ENCODE data around the gene POMZP3. TPM values are rescaled to one million over a fixed set of nuclear protein-coding genes. Genes with fewer than 3 reads are reported as not detected.
"Not testable (repeated sequence)": the region's sequence is repeated elsewhere in the genome, so short reads cannot be mapped to it uniquely, and the experiment has no call there.

POMZP3 gene
- total and polyA plus RNA-seq, 4 experiments from 2014 or later = 3.2 to 21.6 (median 15.0) TPM

DNA sequence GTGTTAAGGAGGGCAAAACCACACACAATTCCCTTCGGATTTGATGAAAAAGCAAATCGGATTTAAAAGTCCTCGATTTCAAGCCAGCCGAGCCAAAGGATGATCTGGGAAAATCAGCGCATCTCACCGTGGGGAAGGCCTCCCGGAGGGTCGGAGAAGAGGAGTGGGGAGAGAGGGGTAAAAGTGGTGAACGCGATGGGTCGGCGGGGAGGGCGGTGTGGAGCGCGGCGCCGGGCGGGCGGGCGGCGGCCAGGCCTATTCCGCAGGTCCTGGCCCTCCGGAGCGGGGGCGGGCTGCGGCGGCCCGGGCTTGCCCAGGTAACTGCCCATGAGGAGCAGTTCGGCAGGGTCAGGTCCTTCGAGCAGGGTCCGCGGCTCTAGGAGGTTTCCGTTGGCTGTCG is 498 bp downstream of the POMZP3 start:
- Histone ChIP-seq H3K4me3 (ENCODE audit: low read length in 2 of 2) (peak overlapping the region in 1 of 2 donors; percentile 24), H3K27ac (ENCODE audit: low read depth, low read length) (peak overlapping the region; percentile 48)
- H3K27me3 Mint-ChIP-seq; H3K9me3 Mint-ChIP-seq; H3K27me3 ChIP-seq (ENCODE audit: insufficient read depth, low read length); intact Hi-C loops (cut with micrococcal nuclease); POLR2A ChIA-PET (ENCODE audit: partially characterized antibody); H3K9me3 ChIP-seq (ENCODE audit: control insufficient read depth in 1 of 2, low read length in 2 of 2); H3K4me1 ChIP-seq (ENCODE audit: insufficient read depth, low read length); H3K36me3 Mint-ChIP-seq; CTCF ChIA-PET (ENCODE audit: partially characterized antibody); H3K36me3 ChIP-seq (ENCODE audit: insufficient read depth, low read length): not testable (repeated sequence)
- Mint-ChIP-seq H3K27ac (peak overlapping the region; percentile 17 to 97 (median 86)), H3K4me1 (peaks cover 2 to 10% (median 5%) of the 10 kb centered on the region in 4 donors), H3K4me3 (peak overlapping the region; percentile 84 to 91 (median 88))
- DNase-seq = peak in 2 of 5 donors; percentile 10 to 31

DNA sequence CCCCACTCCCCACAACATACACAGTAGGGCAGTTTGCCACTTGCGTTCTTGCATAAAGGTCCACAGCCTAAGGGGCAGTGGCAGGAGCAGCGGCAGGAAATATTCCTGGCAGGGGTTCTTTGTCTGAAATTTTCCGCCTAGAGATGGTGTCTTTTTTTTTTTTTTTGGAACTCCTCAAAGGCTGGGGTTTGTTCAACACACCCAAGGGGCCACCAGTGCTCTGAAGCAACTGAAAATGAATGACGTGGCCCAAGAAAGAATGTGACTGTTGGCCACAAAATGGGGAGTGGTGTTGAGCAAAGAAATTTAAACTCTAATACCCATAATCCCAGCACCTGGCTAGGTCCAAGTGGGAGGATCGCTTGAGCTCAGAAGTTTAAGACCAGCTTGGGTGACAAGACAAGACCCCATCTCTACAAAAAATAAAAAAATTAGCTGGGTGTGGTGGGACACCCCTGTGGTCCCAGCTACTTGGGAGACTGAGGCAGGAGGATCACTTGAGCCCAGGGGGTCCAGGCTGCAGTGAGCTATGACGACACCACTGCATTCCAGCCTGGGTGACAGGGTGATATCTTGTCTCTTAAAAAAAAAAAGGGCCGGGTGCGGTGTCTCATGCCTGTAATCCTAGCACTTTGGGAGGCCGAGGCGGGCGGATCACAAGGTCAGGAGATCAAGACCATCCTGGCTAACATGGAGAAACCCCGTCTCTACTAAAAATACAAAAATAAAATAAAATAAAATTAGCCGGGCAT is 7.5 kb downstream of the POMZP3 start:
- CTCF ChIA-PET (ENCODE audit: partially characterized antibody); H3K27ac Mint-ChIP-seq; H3K4me1 ChIP-seq (ENCODE audit: insufficient read depth, low read length); H3K36me3 ChIP-seq (ENCODE audit: insufficient read depth, low read length); H3K4me3 Mint-ChIP-seq; H3K4me3 ChIP-seq (ENCODE audit: low read length in 2 of 2); H3K27me3 Mint-ChIP-seq; intact Hi-C loops (cut with micrococcal nuclease); H3K9me3 ChIP-seq (ENCODE audit: control insufficient read depth in 1 of 2, low read length in 2 of 2); H3K27me3 ChIP-seq (ENCODE audit: insufficient read depth, low read length); H3K9me3 Mint-ChIP-seq; DNase-seq; H3K4me1 Mint-ChIP-seq; H3K36me3 Mint-ChIP-seq; H3K27ac ChIP-seq (ENCODE audit: low read depth, low read length); POLR2A ChIA-PET (ENCODE audit: partially characterized antibody): not testable (repeated sequence)

DNA sequence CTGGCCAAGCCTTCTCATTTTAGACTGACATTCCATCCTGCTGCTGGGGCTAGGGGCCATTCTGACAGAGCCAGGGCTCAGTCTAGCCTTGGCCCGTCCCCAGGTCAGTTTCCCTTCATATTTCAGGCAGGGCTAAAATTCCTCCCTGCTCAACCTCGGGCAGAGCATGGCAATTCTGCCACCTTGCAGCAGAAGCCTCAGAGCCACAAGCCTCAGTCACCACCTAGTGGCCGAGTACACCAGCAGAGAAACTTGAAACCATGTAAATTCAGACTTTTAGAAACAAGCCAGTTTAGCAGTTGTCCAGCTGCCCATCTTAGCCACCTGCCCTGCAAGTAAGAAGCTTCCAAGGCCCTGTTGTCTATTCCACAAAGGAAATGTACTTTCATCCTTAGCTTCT is 13.3 kb downstream of the POMZP3 start:
- H3K27ac ChIP-seq (ENCODE audit: low read depth, low read length); H3K27me3 Mint-ChIP-seq; DNase-seq; H3K4me1 ChIP-seq (ENCODE audit: insufficient read depth, low read length); H3K36me3 ChIP-seq (ENCODE audit: insufficient read depth, low read length); H3K27ac Mint-ChIP-seq; H3K9me3 Mint-ChIP-seq; H3K4me3 ChIP-seq (ENCODE audit: low read length in 2 of 2); H3K27me3 ChIP-seq (ENCODE audit: insufficient read depth, low read length); H3K9me3 ChIP-seq (ENCODE audit: control insufficient read depth in 1 of 2, low read length in 2 of 2); H3K36me3 Mint-ChIP-seq; H3K4me1 Mint-ChIP-seq; CTCF ChIA-PET (ENCODE audit: partially characterized antibody); intact Hi-C loops (cut with micrococcal nuclease); POLR2A ChIA-PET (ENCODE audit: partially characterized antibody); H3K4me3 Mint-ChIP-seq: not testable (repeated sequence)

DNA sequence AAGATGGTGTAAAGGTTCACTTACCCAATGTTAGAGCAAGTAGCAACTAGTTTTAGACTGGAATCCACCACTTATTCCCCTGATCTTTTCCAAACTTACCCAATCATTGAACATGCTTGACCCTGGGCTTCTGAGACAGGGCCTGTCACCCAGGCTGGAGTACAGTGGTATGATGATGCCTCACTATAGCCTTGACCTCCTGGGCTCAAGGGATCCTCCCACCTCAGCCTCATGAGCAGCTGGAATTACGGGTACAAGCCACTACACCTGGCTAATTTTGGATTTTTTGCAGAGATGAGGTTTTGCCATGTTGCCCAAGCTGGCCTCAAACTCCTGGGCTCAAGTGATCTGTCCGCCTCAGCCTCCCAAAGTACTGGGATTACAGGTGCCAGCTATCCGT is 14.8 kb downstream of the POMZP3 start:
- H3K27ac Mint-ChIP-seq; POLR2A ChIA-PET (ENCODE audit: partially characterized antibody); H3K4me3 Mint-ChIP-seq; H3K27me3 ChIP-seq (ENCODE audit: insufficient read depth, low read length); H3K36me3 Mint-ChIP-seq; DNase-seq; H3K4me1 ChIP-seq (ENCODE audit: insufficient read depth, low read length); H3K27me3 Mint-ChIP-seq; intact Hi-C loops (cut with micrococcal nuclease); H3K4me3 ChIP-seq (ENCODE audit: low read length in 2 of 2); H3K36me3 ChIP-seq (ENCODE audit: insufficient read depth, low read length); H3K9me3 ChIP-seq (ENCODE audit: control insufficient read depth in 1 of 2, low read length in 2 of 2); H3K9me3 Mint-ChIP-seq; CTCF ChIA-PET (ENCODE audit: partially characterized antibody); H3K27ac ChIP-seq (ENCODE audit: low read depth, low read length): not testable (repeated sequence)
- peaks cover 2 to 14% (median 6%) of the 10 kb centered on the region in 4 donors for H3K4me1 Mint-ChIP-seq

DNA sequence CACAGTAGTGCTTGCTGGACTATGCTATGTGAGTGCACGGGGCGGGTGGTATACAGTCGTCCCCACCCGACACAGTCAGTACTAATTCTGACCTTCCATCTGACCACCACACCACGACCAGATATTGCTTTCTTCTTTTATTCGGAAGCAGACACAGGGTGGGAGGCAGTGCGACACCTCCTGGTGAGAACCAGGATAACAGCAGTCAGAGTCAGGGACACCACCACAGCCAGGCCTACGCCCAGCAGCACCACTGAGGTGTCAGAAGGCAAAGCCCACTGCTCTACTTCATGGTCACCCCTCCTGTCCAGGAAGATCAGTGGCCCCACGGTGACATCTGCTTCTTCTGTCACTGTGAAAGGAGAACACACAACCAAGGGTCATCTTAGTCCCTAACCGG is 17.2 kb downstream of the POMZP3 start:
- DNase-seq; H3K4me3 Mint-ChIP-seq; H3K27ac ChIP-seq (ENCODE audit: low read depth, low read length); H3K27me3 Mint-ChIP-seq; H3K27ac Mint-ChIP-seq; H3K36me3 Mint-ChIP-seq; H3K4me3 ChIP-seq (ENCODE audit: low read length in 2 of 2); H3K9me3 ChIP-seq (ENCODE audit: control insufficient read depth in 1 of 2, low read length in 2 of 2); H3K9me3 Mint-ChIP-seq; H3K36me3 ChIP-seq (ENCODE audit: insufficient read depth, low read length); POLR2A ChIA-PET (ENCODE audit: partially characterized antibody); H3K27me3 ChIP-seq (ENCODE audit: insufficient read depth, low read length); CTCF ChIA-PET (ENCODE audit: partially characterized antibody); intact Hi-C loops (cut with micrococcal nuclease): not testable (repeated sequence)
- H3K4me1 ChIP-seq (ENCODE audit: insufficient read depth, low read length) = peaks cover 14% of the 10 kb centered on the region
- peaks cover 2 to 24% (median 8%) of the 10 kb centered on the region in 4 donors for H3K4me1 Mint-ChIP-seq

DNA sequence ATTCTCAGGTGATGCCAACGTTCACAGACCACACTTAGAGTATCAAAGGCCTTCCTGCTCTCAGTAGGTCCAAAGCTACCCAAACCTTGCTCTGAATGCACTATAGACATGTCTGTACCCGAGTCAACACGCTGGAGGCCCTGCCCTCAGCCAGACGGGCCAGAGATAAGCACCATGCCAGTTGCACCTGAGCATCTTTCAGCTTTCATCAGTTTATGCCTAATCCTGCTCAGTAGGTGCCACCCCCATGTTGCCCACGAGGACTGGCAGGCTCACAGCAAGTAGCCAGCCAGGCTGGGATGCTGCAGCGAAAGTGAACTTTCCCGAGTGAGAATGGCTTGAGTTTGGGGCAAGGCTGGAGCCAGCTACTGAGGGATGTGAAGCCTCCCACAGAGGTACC is 18.6 kb downstream of the POMZP3 start:
- POLR2A ChIA-PET (ENCODE audit: partially characterized antibody); H3K27ac ChIP-seq (ENCODE audit: low read depth, low read length); CTCF ChIA-PET (ENCODE audit: partially characterized antibody); H3K27me3 Mint-ChIP-seq; H3K9me3 ChIP-seq (ENCODE audit: control insufficient read depth in 1 of 2, low read length in 2 of 2); H3K9me3 Mint-ChIP-seq; H3K4me3 ChIP-seq (ENCODE audit: low read length in 2 of 2); H3K36me3 Mint-ChIP-seq; H3K27me3 ChIP-seq (ENCODE audit: insufficient read depth, low read length); intact Hi-C loops (cut with micrococcal nuclease); H3K27ac Mint-ChIP-seq; H3K36me3 ChIP-seq (ENCODE audit: insufficient read depth, low read length); DNase-seq: not testable (repeated sequence)
- H3K4me3 Mint-ChIP-seq = peak overlapping the region in 1 of 8 donors; percentile 40
- H3K4me1 Mint-ChIP-seq = peaks cover 2 to 24% (median 8%) of the 10 kb centered on the region in 4 donors
- peaks cover 14% of the 10 kb centered on the region for H3K4me1 ChIP-seq (ENCODE audit: insufficient read depth, low read length)

DNA sequence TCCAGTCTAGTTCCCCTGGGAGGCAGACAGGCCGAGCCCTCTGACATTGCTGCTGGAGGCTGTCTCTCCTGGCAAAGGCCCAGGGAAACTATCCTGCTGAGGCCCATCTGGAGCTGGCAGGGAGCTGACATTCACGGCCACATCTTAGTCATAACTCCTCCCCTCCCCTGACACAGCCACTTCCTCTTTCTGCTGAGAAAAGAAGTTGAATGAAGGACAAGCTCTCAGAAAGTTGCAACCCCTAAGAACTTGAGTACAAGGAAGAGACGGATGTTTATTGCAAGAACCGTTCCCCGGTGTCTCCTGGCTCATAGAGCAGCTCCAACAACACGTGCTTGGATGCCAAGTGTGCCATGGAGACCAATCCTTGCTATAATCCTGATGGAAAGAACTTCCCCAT is 21.1 kb downstream of the POMZP3 start:
- DNase-seq = peak; percentile 33 to 69 (median 42)
- H3K9me3 Mint-ChIP-seq = not testable (repeated sequence)

DNA sequence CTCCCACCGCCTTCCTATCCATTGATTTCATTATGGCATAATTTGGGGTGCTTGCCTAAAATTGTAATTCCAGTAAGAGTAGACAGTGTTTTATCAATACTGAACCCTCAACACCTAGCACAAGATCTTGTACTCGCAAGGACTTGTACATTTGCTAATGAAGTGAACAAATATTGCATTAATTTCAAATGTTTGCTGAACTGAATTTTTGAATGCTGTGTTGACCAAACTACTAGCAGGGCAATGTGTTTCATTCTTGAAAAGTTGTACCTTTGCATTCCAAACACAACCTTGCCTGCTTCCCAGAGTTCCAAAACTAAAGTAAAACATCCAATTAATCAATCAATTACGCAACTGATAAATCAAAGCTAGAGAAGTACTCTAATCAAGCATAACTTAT is 26.4 kb downstream of the POMZP3 start:
- DNase-seq; H3K36me3 Mint-ChIP-seq; H3K4me3 Mint-ChIP-seq; intact Hi-C loops (cut with micrococcal nuclease); POLR2A ChIA-PET (ENCODE audit: partially characterized antibody); H3K27me3 Mint-ChIP-seq; H3K36me3 ChIP-seq (ENCODE audit: insufficient read depth, low read length); H3K4me3 ChIP-seq (ENCODE audit: low read length in 2 of 2); H3K27me3 ChIP-seq (ENCODE audit: insufficient read depth, low read length); CTCF ChIA-PET (ENCODE audit: partially characterized antibody); H3K9me3 ChIP-seq (ENCODE audit: control insufficient read depth in 1 of 2, low read length in 2 of 2); H3K27ac Mint-ChIP-seq; H3K9me3 Mint-ChIP-seq; H3K27ac ChIP-seq (ENCODE audit: low read depth, low read length): not testable (repeated sequence)
- H3K4me1 ChIP-seq (ENCODE audit: insufficient read depth, low read length) = peaks cover 14% of the 10 kb centered on the region
- peaks cover 15 to 30% (median 24%) of the 10 kb centered on the region in 4 donors for H3K4me1 Mint-ChIP-seq

More for the DNA sequence above, 21.1 kb downstream of the POMZP3 start:
- peaks cover 14% of the 10 kb centered on the region for H3K4me1 ChIP-seq (ENCODE audit: insufficient read depth, low read length)
- intact Hi-C loops (cut with micrococcal nuclease); CTCF ChIA-PET (ENCODE audit: partially characterized antibody); H3K27me3 Mint-ChIP-seq; H3K27ac ChIP-seq (ENCODE audit: low read depth, low read length); H3K36me3 ChIP-seq (ENCODE audit: insufficient read depth, low read length); H3K9me3 ChIP-seq (ENCODE audit: control insufficient read depth in 1 of 2, low read length in 2 of 2); H3K27me3 ChIP-seq (ENCODE audit: insufficient read depth, low read length); POLR2A ChIA-PET (ENCODE audit: partially characterized antibody); H3K4me3 ChIP-seq (ENCODE audit: low read length in 2 of 2); H3K36me3 Mint-ChIP-seq: not testable (repeated sequence)
- Mint-ChIP-seq H3K4me3 (peak overlapping the region in 5 of 8 donors; percentile 46 to 74 (median 67)), H3K27ac (peak overlapping the region in 6 of 7 donors; percentile 47 to 85 (median 52)), H3K4me1 (peaks cover 2 to 28% (median 8%) of the 10 kb centered on the region in 4 donors)

All from CD4-positive, alpha-beta memory T cell (primary cell).